ENCODE data around the gene RANBP9.

Gene RANBP9

DNA sequence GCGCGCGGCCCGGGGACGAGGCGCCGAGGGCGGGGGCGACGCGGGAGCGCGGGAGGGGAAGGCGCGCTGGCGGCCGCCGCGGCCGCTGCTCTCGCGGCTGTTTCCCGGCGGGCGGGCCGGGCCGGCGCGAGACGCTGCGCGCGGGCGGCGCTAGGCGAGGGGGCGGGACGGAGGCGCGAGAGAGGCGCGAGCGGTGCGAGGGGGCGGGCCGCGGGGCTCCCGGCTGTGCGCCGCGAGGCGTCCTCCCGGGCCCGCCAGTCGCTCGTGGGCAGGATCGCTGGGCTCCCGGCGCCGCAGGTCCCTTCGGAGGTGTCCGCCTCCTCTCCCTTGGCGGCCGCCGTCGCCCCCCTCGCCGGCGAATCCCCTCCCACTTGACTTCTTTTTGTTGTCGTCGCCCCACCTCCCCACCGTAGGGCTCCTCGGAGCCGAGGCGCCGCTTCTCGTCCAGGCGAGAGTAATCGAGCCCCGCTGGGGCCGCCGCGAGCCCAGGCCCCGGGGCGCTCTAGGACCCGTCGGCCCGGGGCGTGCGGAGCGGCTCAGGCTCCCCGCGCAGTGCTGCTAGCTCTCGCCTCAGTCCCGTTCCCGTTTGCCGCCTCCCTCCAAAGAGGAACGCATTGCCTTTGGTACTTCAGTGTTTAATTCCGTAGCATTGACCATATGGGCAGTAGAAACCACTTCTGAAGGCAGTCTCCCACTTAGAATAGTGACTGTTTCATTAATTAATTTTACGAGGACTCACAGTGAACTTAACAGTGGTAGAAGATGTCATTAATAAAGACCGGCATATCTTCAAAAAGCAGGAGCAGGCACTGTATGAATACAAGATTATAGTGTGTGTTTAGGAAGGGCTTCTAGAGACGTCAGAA, at the start of gene RANBP9:
Gene RANBP9 (minus strand): TSS at position 103 of the 866 bp plus-strand sequence. CDS start 330 bp downstream, outside the sequence.
- DNase-seq (ENCODE audit: low read depth), result peak; percentile 78

DNA sequence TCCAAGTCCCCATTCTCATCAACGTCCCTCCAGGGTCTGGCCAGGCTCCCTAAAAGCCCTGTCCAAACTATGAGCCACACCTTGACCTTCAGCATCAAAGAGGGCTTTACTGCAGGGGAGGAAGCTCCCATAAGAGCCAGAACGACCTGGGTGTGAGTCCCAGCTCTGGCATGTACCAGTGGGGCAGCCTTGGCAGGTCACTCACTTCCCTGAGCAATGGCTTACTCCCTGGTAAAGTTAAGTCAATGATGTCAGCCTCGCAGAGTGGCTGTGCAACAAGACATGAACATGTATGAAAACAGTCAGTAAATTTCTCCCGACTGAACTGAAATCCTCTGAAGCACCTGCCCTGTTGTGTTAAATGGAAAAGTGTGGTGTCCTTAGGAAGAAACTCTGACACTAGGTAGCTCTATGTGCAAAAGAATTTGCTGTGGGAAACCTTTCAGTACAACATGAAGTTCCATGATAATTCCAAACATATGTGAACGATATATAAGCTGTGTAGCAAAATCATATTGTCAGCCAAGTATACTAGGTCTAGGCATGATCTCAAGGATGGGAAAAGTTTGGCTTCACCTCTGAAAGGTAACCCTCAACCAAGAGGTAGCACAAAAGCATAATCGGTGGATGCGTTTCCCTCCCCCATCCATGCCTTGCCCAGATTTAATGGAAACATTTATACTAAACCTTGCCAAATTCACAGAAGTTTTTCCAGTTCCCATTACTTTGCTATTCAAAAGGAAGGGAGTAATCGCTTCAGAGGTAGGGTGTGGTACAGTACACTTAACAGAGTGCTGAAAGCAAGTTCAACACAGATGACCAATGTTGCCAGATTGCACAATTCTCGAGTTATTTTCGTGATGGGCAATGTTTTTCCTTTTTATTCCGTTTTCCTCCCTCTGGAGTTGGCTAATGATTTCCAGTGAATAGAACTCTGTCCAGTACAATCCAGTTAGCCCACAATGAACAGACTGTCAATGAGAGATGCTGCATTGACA, 49.0 kb upstream of the RANBP9 start:
- no peak for DNase-seq (ENCODE audit: low read depth)

- DNase-seq (ENCODE audit: low read depth), result no peak
These were observed 47.4 kb upstream of the RANBP9 start for GRCh38 chr6:13759025-13759424.

DNA sequence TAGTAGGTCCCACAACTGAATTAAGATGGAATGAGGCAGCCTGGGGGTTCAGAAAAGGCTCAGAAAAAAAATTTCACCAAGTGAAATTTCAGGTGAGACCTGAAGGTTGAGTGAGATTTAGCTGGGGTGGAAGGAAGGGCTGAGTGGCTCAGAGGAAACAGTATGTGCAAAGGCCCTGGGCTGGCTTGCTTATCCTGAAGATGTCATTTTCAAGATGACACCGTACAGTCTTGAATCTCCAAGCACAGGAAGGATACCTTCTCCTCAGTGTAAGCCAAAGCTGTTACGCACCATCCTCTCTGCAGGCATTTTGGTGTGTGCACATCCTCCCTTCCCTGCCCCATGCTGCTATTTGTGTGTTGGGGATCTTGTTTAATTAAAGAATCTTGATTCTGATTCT, 43.0 kb upstream of the RANBP9 start:
- DNase-seq (ENCODE audit: low read depth), result no peak

GRCh38 chr6:13743736-13744127, 32.1 kb upstream of the RANBP9 start:
- DNase-seq (ENCODE audit: low read depth), result no peak

DNA sequence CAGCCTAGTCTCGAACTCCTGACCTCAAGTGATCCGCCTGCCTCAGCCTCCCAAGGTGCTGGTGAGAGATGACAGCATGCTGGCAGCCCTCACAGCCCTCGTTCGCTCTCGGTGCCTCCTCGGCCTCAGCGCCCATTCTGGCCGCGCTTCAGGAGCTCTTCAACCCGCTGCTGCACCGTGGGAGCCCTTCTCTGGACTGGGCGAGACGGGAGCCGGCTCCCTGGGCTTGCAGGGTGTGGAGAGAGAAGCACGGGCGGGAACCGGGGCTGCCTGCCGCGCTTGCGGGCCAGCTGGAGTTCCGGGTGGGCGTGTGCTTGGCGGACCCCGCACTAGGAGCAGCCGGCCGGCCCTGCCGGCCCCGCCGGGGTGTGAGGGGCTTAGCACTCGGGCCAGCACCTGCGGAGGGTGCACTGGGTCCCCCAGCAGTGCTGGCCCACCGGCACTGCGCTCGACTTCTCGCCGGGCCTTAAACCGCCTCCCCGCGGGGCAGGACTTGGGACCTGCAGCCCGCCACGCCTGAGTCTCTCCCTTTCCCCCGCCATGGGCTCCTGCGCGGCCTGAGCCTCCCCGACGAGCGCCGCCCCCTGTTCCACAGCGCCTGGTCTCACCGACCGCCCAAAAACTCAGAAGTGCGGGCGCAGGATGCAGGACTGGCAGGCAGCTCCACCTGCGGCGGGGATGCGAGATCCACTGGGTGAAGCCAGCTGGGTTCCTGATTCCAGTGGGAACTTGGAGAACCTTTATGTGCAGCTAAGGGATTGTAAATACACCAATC, 31.5 kb upstream of the RANBP9 start:
- no peak for DNase-seq (ENCODE audit: low read depth)

GRCh38 chr6:13741365-13741764, 29.7 kb upstream of the RANBP9 start:
- DNase-seq (ENCODE audit: low read depth), result no peak

- no peak for DNase-seq (ENCODE audit: low read depth)
These were observed 23.4 kb upstream of the RANBP9 start for GRCh38 chr6:13735031-13735430.

- DNase-seq (ENCODE audit: low read depth), result no peak
These were observed 21.7 kb upstream of the RANBP9 start for GRCh38 chr6:13733178-13733887.

GRCh38 chr6:13730704-13731103, 19.1 kb upstream of the RANBP9 start:
- no peak for DNase-seq (ENCODE audit: low read depth)

- no peak for DNase-seq (ENCODE audit: low read depth)
These were observed 18.3 kb upstream of the RANBP9 start for GRCh38 chr6:13729891-13730290.

- peak; percentile 36 for DNase-seq (ENCODE audit: low read depth)
These were observed 13.9 kb upstream of the RANBP9 start for GRCh38 chr6:13725570-13725969.

GRCh38 chr6:13725052-13725451, 13.4 kb upstream of the RANBP9 start:
- DNase-seq (ENCODE audit: low read depth), result no peak

- DNase-seq (ENCODE audit: low read depth), result no peak
These were observed 12.5 kb upstream of the RANBP9 start for GRCh38 chr6:13724182-13724581.

- no peak for DNase-seq (ENCODE audit: low read depth)
These were observed 11.2 kb upstream of the RANBP9 start for GRCh38 chr6:13722880-13723279.

GRCh38 chr6:13718123-13718458, 6.5 kb upstream of the RANBP9 start:
- no peak for DNase-seq (ENCODE audit: low read depth)

- no peak for DNase-seq (ENCODE audit: low read depth)
These were observed 5.3 kb upstream of the RANBP9 start for GRCh38 chr6:13716955-13717295.

DNA sequence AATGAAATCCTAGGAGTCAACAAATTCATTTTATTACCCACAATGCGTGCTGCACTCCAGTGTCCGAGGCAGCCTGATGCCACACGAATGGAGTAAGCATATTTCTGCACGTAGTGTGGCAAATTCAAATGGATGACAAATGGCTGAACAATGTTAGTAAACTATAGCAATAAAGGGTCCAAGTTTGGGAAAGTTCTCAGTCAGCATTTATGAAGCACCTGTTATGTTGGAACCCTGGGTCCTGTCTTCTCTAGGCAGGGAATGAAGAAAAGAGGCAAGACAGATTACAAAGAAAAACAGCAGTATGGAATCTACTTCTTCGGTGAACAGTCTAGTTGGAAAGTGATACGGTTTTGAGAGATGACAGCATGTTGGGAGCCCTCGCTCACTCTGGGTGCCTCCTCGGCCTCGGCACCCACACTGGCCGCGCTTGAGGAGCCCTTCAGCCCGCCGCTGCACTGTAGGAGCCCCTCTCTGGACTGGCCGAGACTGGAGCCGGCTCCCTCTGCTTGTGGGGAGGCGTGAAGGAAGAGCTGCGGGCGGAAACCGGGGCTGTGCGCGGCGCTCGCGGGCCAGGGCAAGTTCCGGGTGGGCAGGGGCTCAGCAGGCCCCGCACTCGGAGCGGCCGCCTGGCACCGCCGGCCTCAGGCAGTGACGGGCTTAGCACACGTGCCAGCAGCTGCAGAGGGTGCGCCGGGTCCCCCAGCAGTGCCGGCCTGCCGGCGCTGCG, 4.8 kb upstream of the RANBP9 start:
- no peak for DNase-seq (ENCODE audit: low read depth)

- no peak for DNase-seq (ENCODE audit: low read depth)
These were observed 3.8 kb upstream of the RANBP9 start for GRCh38 chr6:13715444-13715883.

GRCh38 chr6:13712599-13712898, 914 bp upstream of the RANBP9 start:
- DNase-seq (ENCODE audit: low read depth), result no peak

DNA sequence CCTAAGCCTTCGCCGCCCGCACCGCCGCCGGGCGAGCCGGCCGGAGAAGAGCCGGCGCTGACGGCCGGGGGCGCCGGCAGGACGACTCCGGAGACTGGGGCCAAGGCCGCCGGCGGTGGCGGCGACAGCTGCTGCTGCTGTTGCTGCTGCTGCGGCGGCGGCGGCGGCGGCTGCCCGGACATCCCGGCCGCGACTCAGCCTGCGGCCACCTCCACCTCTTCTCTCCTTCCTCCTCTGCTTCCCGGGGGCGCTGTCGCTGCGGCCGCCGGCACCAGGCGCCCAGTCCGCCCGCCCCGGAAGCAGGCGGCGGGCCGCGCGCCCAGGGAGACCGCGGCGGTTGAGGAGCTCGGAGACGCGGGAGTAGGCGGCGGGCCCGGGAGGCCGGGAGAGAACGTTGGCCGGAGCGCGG, 307 bp downstream of the RANBP9 start:
- DNase-seq (ENCODE audit: low read depth), result no peak

Measured in stimulated activated CD4-positive, alpha-beta T cell treated with anti-CD3 and anti-CD28 coated beads, Interleukin-2, amount 100 ng/mL, for 4 hours (primary cell).